Natural killer cell (primary cell): Measurements from ENCODE around the gene IVL. TPM values are rescaled to one million over a fixed set of nuclear protein-coding genes. Genes with fewer than 3 reads are reported as not detected.

Source experiments
- ATAC-seq, 3 donors: fragments of 150-1000 bp in 2 of 3; fragments of 200-7000 bp in 1 of 3; cut with Tn5 transposase; 1 replicate in 1 of 3; 2 replicates in 2 of 3; pipeline ENCODE4 v1.10.0; 2021; ENCODE audit warnings: mild to moderate bottlenecking in 2 of 3, moderate library complexity in 2 of 3
- DNase-seq, 2 donors: peaks; one replicate each; pipeline versions ENCODE4 v3.0.0 to v3.0.0-alpha.2; 2013 to 2021; ENCODE audit warnings: mixed read lengths in 1 of 2
- H3K27ac ChIP-seq: one replicate; pipeline ENCODE4 v1.5.1; 2013; ENCODE audit warnings: mild to moderate bottlenecking, low read length
- H3K27me3 ChIP-seq: one replicate; pipeline ENCODE4 v1.6.1; 2013; ENCODE audit warnings: low read length; ENCODE audit not compliant: control insufficient read depth, insufficient read depth
- H3K36me3 ChIP-seq: one replicate; pipeline ENCODE4 v1.6.1; 2013; ENCODE audit warnings: low read length; ENCODE audit not compliant: control insufficient read depth, insufficient read depth
- H3K4me1 ChIP-seq: one replicate; pipeline ENCODE4 v1.6.1; 2013; ENCODE audit warnings: low read length; ENCODE audit not compliant: control insufficient read depth, insufficient read depth
- H3K4me3 ChIP-seq: one replicate; pipeline ENCODE4 v1.5.1; 2013; ENCODE audit warnings: low read length
- H3K9me3 ChIP-seq: one replicate; pipeline ENCODE4 v1.6.1; 2013; ENCODE audit warnings: low read length; ENCODE audit not compliant: control insufficient read depth, insufficient read depth
- H3K27ac Mint-ChIP-seq, 2 donors: one replicate each; pipeline ENCODE4 v1.8.0; 2022; ENCODE audit warnings: mild to moderate bottlenecking in 2 of 2, mixed read lengths in 2 of 2, moderate library complexity in 1 of 2
- H3K27me3 Mint-ChIP-seq, 2 donors: one replicate each; pipeline ENCODE4 v1.8.0; 2022; ENCODE audit warnings: low read depth in 2 of 2, mixed read lengths in 2 of 2
- H3K36me3 Mint-ChIP-seq: one replicate; pipeline ENCODE4 v1.8.0; 2022; ENCODE audit warnings: mixed read lengths
- H3K4me1 Mint-ChIP-seq, 2 donors: one replicate each; pipeline ENCODE4 v1.8.0; 2022; ENCODE audit warnings: mixed read lengths in 2 of 2
- H3K4me3 Mint-ChIP-seq: one replicate; pipeline ENCODE4 v1.8.0; 2022; ENCODE audit warnings: mild to moderate bottlenecking, moderate library complexity, mixed read lengths
- H3K9me3 Mint-ChIP-seq, 2 donors: one replicate each; pipeline ENCODE4 v1.8.0; 2022; ENCODE audit warnings: mixed read lengths in 2 of 2
- CTCF ChIP-seq: fragments of 200-600 bp; IDR thresholded peaks from one replicate; pipeline ENCODE4 v1.8.0; 2022; ENCODE audit warnings: antibody characterized with exemption
- WGBS: methylation state at CpG from one replicate; pipeline ENCODE4 v1.1.7; 2013; ENCODE audit warnings: missing lambda C conversion rate; ENCODE audit not compliant: insufficient coverage; 5-methylcytosine and 5-hydroxymethylcytosine counted together
- intact Hi-C: fragments of 100-400 bp; cut with micrococcal nuclease; formaldehyde crosslinking; loops from one replicate; pipeline ENCODE4 v1.14.2; 2022
- total RNA-seq, 4 donors: library from RNA; stranded (reverse); fragments of 120-200 nt in 1 of 4; gene quantifications; one replicate each; pipeline versions ENCODE4 v1.2.3 to v1.2.4, GENCODE V29; 2013 to 2022

IVL gene
- total RNA-seq, 3 donors from 2014 or later (not counting 1 experiment from before 2014, with no cell fraction given), result not detected

DNA sequence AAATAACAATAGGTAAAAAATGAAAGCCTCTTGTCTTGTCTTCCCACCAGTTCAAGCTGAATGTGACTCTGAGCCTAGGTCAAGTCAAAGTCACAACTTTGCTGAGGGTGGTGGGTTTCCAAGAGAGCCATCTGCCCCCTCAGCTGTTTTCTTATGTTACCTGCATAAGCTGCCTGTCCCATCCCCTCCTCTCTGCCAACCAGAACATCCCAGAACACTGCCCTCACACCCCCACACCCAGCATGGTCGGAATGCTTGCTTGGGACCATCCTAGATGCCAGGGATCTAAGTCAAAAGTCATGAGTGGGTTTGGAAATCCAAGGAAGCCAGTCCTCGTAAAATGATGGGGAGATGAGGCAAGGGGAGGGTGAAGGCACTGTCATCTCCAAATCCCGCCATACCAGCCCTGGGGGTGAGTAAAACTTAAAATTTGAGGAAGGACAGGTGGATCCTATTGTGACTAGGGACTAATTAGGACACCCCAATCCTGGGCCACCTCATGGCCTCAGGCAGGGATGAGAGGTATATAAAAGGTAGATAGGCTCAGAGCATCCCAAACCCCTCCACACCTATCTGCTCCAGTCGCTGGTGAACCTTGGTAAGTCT lies 38.4 kb downstream of the IVL start, which contains the start of gene SPRR5:
Gene SPRR5, plus strand, starts transcription at position 556 of the 606 bp plus-strand sequence. CDS start 1,349 bp downstream, outside the sequence.
- DNase-seq (no peak), ATAC-seq (no peak)
- H3K9me3 ChIP-seq, result no peaks in the 10 kb centered on the region
- no peak for TF ChIP-seq CTCF
- no peaks in the 10 kb centered on the region for H3K27me3 ChIP-seq
- H3K36me3 Mint-ChIP-seq, result no peaks in the 10 kb centered on the region
- no peak within 1 kb of the TSS for H3K4me3 Mint-ChIP-seq
- no peak within 1 kb of the TSS for H3K27ac ChIP-seq
- no peaks in the 10 kb centered on the region for H3K4me1 Mint-ChIP-seq
- H3K27me3 Mint-ChIP-seq, result peaks cover 0 to 4% of the 10 kb centered on the region in 2 donors
- no peak within 1 kb of the TSS for H3K27ac Mint-ChIP-seq
- WGBS, result 67% methylated on average over 3 of the region's 4 CpGs
- H3K4me1 ChIP-seq, result no peaks in the 10 kb centered on the region
- intact Hi-C loops, result no loop called here
- no peaks in the 10 kb centered on the region for H3K9me3 Mint-ChIP-seq
- no peak within 1 kb of the TSS for H3K4me3 ChIP-seq
- H3K36me3 ChIP-seq, result no peaks in the 10 kb centered on the region

- ATAC-seq (no peak), DNase-seq (no peak)
- H3K4me1 Mint-ChIP-seq, result no peaks in the 10 kb centered on the region
- H3K27ac ChIP-seq, result no peak overlapping the region
- TF ChIP-seq CTCF, result no peak
- intact Hi-C loops, result no loop called here
- no peak overlapping the region for H3K4me3 ChIP-seq
- no peak overlapping the region for H3K27ac Mint-ChIP-seq
- no peaks in the 10 kb centered on the region for H3K27me3 ChIP-seq
- WGBS, result 81% methylated on average over 5 of the region's 5 CpGs
- no peak overlapping the region for H3K4me3 Mint-ChIP-seq
- no peaks in the 10 kb centered on the region for H3K4me1 ChIP-seq
- H3K9me3 Mint-ChIP-seq, result no peaks in the 10 kb centered on the region
- H3K36me3 ChIP-seq, result no peaks in the 10 kb centered on the region
- peaks cover 7 to 8% of the 10 kb centered on the region in 2 donors for H3K27me3 Mint-ChIP-seq
- no peaks in the 10 kb centered on the region for H3K36me3 Mint-ChIP-seq
- no peaks in the 10 kb centered on the region for H3K9me3 ChIP-seq
These were observed 43.4 kb downstream of the IVL start for GRCh38 chr1:152951711-152952110.

GRCh38 chr1:152953761-152954160 lies 45.4 kb downstream of the IVL start:
- no peak for TF ChIP-seq CTCF
- no peak overlapping the region for H3K27ac ChIP-seq
- Mint-ChIP-seq H3K4me3 (no peak overlapping the region), H3K9me3 (no peaks in the 10 kb centered on the region), H3K27ac (no peak overlapping the region), H3K4me1 (no peaks in the 10 kb centered on the region), H3K36me3 (no peaks in the 10 kb centered on the region), H3K27me3 (peaks cover 4 to 7% of the 10 kb centered on the region in 2 donors)
- H3K36me3 ChIP-seq, result no peaks in the 10 kb centered on the region
- ATAC-seq (no peak), DNase-seq (no peak)
- no peaks in the 10 kb centered on the region for H3K9me3 ChIP-seq
- WGBS, result 81% methylated on average over 5 of the region's 7 CpGs
- intact Hi-C loops, result no loop called here
- no peak overlapping the region for H3K4me3 ChIP-seq
- no peaks in the 10 kb centered on the region for H3K4me1 ChIP-seq
- H3K27me3 ChIP-seq, result no peaks in the 10 kb centered on the region

- Histone ChIP-seq H3K4me1 (no peaks in the 10 kb centered on the region), H3K36me3 (no peaks in the 10 kb centered on the region), H3K4me3 (no peak overlapping the region), H3K27me3 (no peaks in the 10 kb centered on the region), H3K27ac (no peak overlapping the region), H3K9me3 (no peaks in the 10 kb centered on the region)
- H3K4me3 Mint-ChIP-seq, result no peak overlapping the region
- H3K4me1 Mint-ChIP-seq, result no peaks in the 10 kb centered on the region
- 85% methylated on average over 4 of the region's 6 CpGs for WGBS
- H3K27ac Mint-ChIP-seq, result no peak overlapping the region
- ATAC-seq, result no peak
- DNase-seq, result no peak
- TF ChIP-seq CTCF, result no peak
- H3K36me3 Mint-ChIP-seq, result no peaks in the 10 kb centered on the region
- H3K9me3 Mint-ChIP-seq, result no peaks in the 10 kb centered on the region
- peaks cover 4 to 7% of the 10 kb centered on the region in 2 donors for H3K27me3 Mint-ChIP-seq
- intact Hi-C loops, result no loop called here
These were observed 46.1 kb downstream of the IVL start for GRCh38 chr1:152954436-152954835.
